ENCODE measurements around the gene MKNK1. TPM values are rescaled to one million over a fixed set of nuclear protein-coding genes. Genes with fewer than 3 reads are reported as not detected.

Gene MKNK1
- total RNA-seq, 2 experiments from 2014 or later, result 27.1 to 29.6 TPM

- Mint-ChIP-seq H3K9me3 (no peaks in the 10 kb centered on the region), H3K27me3 (peaks cover 28% of the 10 kb centered on the region), H3K4me3 (no peak overlapping the region), H3K27ac (no peak overlapping the region), H3K36me3 (ENCODE audit: low read depth) (no peaks in the 10 kb centered on the region), H3K4me1 (ENCODE audit: low read depth) (peaks cover 10% of the 10 kb centered on the region)
- no peak overlapping the region for H3K27ac ChIP-seq (ENCODE audit: low read depth in 1 of 2, low read length in 2 of 2)
- H3K4me3 ChIP-seq (ENCODE audit: low read length), result no peak overlapping the region
- H3K4me1 ChIP-seq (ENCODE audit: insufficient read depth, low read length), result peaks cover 22% of the 10 kb centered on the region
- POLR2A ChIA-PET, result no interaction called here
- DNase-seq, result no peak
- H3K27me3 ChIP-seq (ENCODE audit: control insufficient read depth in 1 of 2, insufficient read depth in 2 of 2, low read length in 2 of 2), result peaks cover 13 to 15% of the 10 kb centered on the region in 2 experiments
- H3K36me3 ChIP-seq (ENCODE audit: insufficient read depth, low read length), result no peaks in the 10 kb centered on the region
- CTCF ChIA-PET, result no interaction called here
- no peaks in the 10 kb centered on the region for H3K9me3 ChIP-seq (ENCODE audit: control insufficient read depth in 1 of 2, insufficient read depth in 1 of 2, low read length in 2 of 2)
- intact Hi-C loops (cut with DNase I, micrococcal nuclease), result no loop called here
- TF ChIP-seq CTCF (IDR thresholded peaks at IDR 0.05), result no peak
- ATAC-seq (ENCODE audit: poor library complexity), result no peak
Observed at GRCh38 chr1:46550751-46551231, 53.3 kb downstream of the MKNK1 start.

GRCh38 chr1:46549697-46550681 lies 54.1 kb downstream of the MKNK1 start:
- CTCF ChIA-PET, result no interaction called here
- ATAC-seq (ENCODE audit: poor library complexity) (peak; percentile 80), DNase-seq (peak in 11 of 14 experiments; percentile 12 to 81 (median 35))
- no peak for TF ChIP-seq CTCF (IDR thresholded peaks at IDR 0.05)
- POLR2A ChIA-PET, result no interaction called here
- H3K36me3 Mint-ChIP-seq (ENCODE audit: low read depth), result no peaks in the 10 kb centered on the region
- no peak overlapping the region for H3K4me3 ChIP-seq (ENCODE audit: low read length)
- H3K36me3 ChIP-seq (ENCODE audit: insufficient read depth, low read length), result no peaks in the 10 kb centered on the region
- H3K27ac Mint-ChIP-seq, result peak overlapping the region; percentile 80
- intact Hi-C loops (cut with DNase I, micrococcal nuclease), result no loop called here
- peaks cover 21 to 23% of the 10 kb centered on the region in 2 experiments for H3K27me3 ChIP-seq (ENCODE audit: control insufficient read depth in 1 of 2, insufficient read depth in 2 of 2, low read length in 2 of 2)
- H3K4me1 Mint-ChIP-seq (ENCODE audit: low read depth), result peaks cover 10% of the 10 kb centered on the region
- H3K9me3 ChIP-seq (ENCODE audit: control insufficient read depth in 1 of 2, insufficient read depth in 1 of 2, low read length in 2 of 2), result no peaks in the 10 kb centered on the region
- peaks cover 22% of the 10 kb centered on the region for H3K4me1 ChIP-seq (ENCODE audit: insufficient read depth, low read length)
- no peak overlapping the region for H3K4me3 Mint-ChIP-seq
- no peaks in the 10 kb centered on the region for H3K9me3 Mint-ChIP-seq
- peaks cover 36% of the 10 kb centered on the region for H3K27me3 Mint-ChIP-seq
- no peak overlapping the region for H3K27ac ChIP-seq (ENCODE audit: low read depth in 1 of 2, low read length in 2 of 2)

DNA sequence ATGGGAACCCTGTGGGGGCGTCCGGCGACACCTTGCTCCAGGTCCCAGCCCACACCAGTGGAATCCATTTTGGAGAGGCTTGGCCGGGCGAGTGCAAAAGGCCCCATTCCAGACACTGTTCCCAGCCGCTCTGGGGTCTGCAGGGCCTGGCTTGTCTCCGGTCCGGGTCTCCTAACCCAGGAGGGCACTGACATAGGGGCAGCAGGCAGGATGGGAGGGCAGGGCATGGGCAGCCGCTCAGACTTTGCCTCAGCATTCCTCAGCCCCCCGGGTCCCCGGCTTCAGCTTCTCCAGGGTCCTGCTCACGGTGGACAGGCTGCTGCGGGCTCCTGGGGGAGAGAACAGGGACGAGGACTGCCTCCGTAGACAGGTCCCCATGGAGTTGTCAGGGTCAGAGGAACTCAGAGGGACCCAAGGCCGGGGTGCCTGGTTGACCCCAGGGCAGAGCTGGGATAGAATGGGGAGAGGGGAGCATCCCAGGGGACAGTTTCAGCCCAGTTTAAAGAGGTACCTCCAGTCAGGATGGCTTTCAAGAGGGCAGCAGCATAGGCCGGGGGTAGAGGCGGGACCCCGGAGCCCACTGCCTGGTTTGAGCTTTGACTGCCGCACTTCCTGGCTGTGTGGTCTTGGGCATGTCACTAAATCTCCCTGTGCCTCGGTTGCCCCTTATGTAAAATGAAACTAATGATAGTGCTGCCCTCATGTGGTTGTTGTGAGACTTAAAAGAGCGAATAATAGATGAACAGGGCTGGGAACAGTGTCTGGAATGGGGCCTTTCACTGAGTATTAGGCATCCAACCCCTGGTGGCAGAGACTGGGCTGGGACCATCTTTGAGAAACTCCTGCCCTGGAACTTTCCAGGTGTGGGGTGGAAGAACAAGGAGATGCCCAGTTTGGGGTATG lies 56.3 kb downstream of the MKNK1 start:
- POLR2A ChIA-PET, result no interaction called here
- H3K27ac ChIP-seq (ENCODE audit: low read depth in 1 of 2, low read length in 2 of 2), result no peak overlapping the region
- CTCF ChIA-PET, result interaction anchor here (0.8 to 1.3 kb wide), 2 partner anchors 35 to 101 kb away, joined by 3 to 4 read pairs; no protein-coding TSS in a partner anchor
- peaks cover 38 to 43% of the 10 kb centered on the region in 2 experiments for H3K27me3 ChIP-seq (ENCODE audit: control insufficient read depth in 1 of 2, insufficient read depth in 2 of 2, low read length in 2 of 2)
- ATAC-seq (ENCODE audit: poor library complexity), result no peak
- peaks cover 0 to 5% of the 10 kb centered on the region in 2 experiments for H3K9me3 ChIP-seq (ENCODE audit: control insufficient read depth in 1 of 2, insufficient read depth in 1 of 2, low read length in 2 of 2)
- no peak for TF ChIP-seq CTCF (IDR thresholded peaks at IDR 0.05)
- Mint-ChIP-seq H3K4me3 (no peak overlapping the region), H3K4me1 (ENCODE audit: low read depth) (peaks cover 10% of the 10 kb centered on the region), H3K9me3 (no peaks in the 10 kb centered on the region), H3K36me3 (ENCODE audit: low read depth) (no peaks in the 10 kb centered on the region), H3K27ac (no peak overlapping the region), H3K27me3 (peaks cover 55% of the 10 kb centered on the region)
- H3K36me3 ChIP-seq (ENCODE audit: insufficient read depth, low read length), result no peaks in the 10 kb centered on the region
- peak in 3 of 14 experiments; percentile 49 to 56 (median 53) for DNase-seq
- intact Hi-C loops (cut with DNase I, micrococcal nuclease), result no loop called here
- no peak overlapping the region for H3K4me3 ChIP-seq (ENCODE audit: low read length)
- H3K4me1 ChIP-seq (ENCODE audit: insufficient read depth, low read length), result peaks cover 27% of the 10 kb centered on the region

Data from CD4-positive, alpha-beta T cell (primary cell).